ENCODE data around the gene MZB1. TPM values are rescaled to one million over a fixed set of nuclear protein-coding genes. Genes with fewer than 3 reads are reported as not detected.

Gene MZB1
- total RNA-seq, 2 experiments from 2014 or later: 2.0 to 2.8 TPM

- no peaks in the 10 kb centered on the region for H3K27me3 Mint-ChIP-seq (ENCODE audit: low read depth)
- DNase-seq: no peak
- no peak overlapping the region for H3K27ac Mint-ChIP-seq
- no peak overlapping the region for H3K4me3 Mint-ChIP-seq
- peaks cover 24% of the 10 kb centered on the region for H3K4me1 Mint-ChIP-seq (ENCODE audit: low read depth)
- intact Hi-C loops (cut with micrococcal nuclease): no loop called here
- CTCF ChIA-PET: no interaction called here
- H3K36me3 Mint-ChIP-seq (ENCODE audit: low read depth): peaks cover 1% of the 10 kb centered on the region
- H3K9me3 Mint-ChIP-seq: no peaks in the 10 kb centered on the region
Measured at GRCh38 chr5:139397921-139398320, 8.2 kb upstream of the MZB1 start.

GRCh38 chr5:139396691-139397090 is 7.0 kb upstream of the MZB1 start:
- Mint-ChIP-seq H3K27ac (no peak overlapping the region), H3K4me3 (no peak overlapping the region), H3K9me3 (no peaks in the 10 kb centered on the region), H3K36me3 (ENCODE audit: low read depth) (peaks cover 1% of the 10 kb centered on the region), H3K4me1 (ENCODE audit: low read depth) (peaks cover 22% of the 10 kb centered on the region), H3K27me3 (ENCODE audit: low read depth) (no peaks in the 10 kb centered on the region)
- CTCF ChIA-PET: interaction anchor here (0.6 kb wide), 2 partner anchors 48 to 572 kb away, joined by 3 to 5 read pairs; no protein-coding TSS in a partner anchor
- no peak for DNase-seq
- intact Hi-C loops (cut with micrococcal nuclease): no loop called here

GRCh38 chr5:139395844-139396640 is 6.3 kb upstream of the MZB1 start:
- H3K9me3 Mint-ChIP-seq: no peaks in the 10 kb centered on the region
- peaks cover 27% of the 10 kb centered on the region for H3K4me1 Mint-ChIP-seq (ENCODE audit: low read depth)
- no peak overlapping the region for H3K27ac Mint-ChIP-seq
- H3K27me3 Mint-ChIP-seq (ENCODE audit: low read depth): no peaks in the 10 kb centered on the region
- no peak for DNase-seq
- H3K36me3 Mint-ChIP-seq (ENCODE audit: low read depth): peaks cover 1% of the 10 kb centered on the region
- CTCF ChIA-PET: interaction anchor here (0.6 to 1.6 kb wide), 6 partner anchors 8 to 571 kb away, joined by 3 to 5 read pairs (median 4); partner anchors contain the start of gene SPATA24
- H3K4me3 Mint-ChIP-seq: no peak overlapping the region
- intact Hi-C loops (cut with micrococcal nuclease): no loop called here

GRCh38 chr5:139394654-139395566 is 5.2 kb upstream of the MZB1 start, which contains the start of gene PROB1:
TSS of gene PROB1 (minus strand) at chr5:139395104. CDS start at chr5:139395081, 23 bp downstream.
- CTCF ChIA-PET: interaction anchor here (0.7 to 1.6 kb wide), 6 partner anchors 9 to 370 kb away, joined by 3 to 5 read pairs (median 3); partner anchors contain the start of gene SPATA24
- peak within 1 kb of the TSS; percentile 89 for H3K4me3 Mint-ChIP-seq
- H3K4me1 Mint-ChIP-seq (ENCODE audit: low read depth): peaks cover 36% of the 10 kb centered on the region
- H3K27ac Mint-ChIP-seq: no peak within 1 kb of the TSS
- no peak for DNase-seq
- H3K27me3 Mint-ChIP-seq (ENCODE audit: low read depth): no peaks in the 10 kb centered on the region
- intact Hi-C loops (cut with micrococcal nuclease): loop anchor here (1.0 kb wide), 1 partner anchor 24 kb away; no protein-coding TSS in a partner anchor
- H3K36me3 Mint-ChIP-seq (ENCODE audit: low read depth): peaks cover 1% of the 10 kb centered on the region
- H3K9me3 Mint-ChIP-seq: no peaks in the 10 kb centered on the region

GRCh38 chr5:139394123-139394653 is 4.5 kb upstream of the MZB1 start:
- Mint-ChIP-seq H3K27ac (no peak overlapping the region), H3K9me3 (no peaks in the 10 kb centered on the region), H3K27me3 (ENCODE audit: low read depth) (no peaks in the 10 kb centered on the region), H3K36me3 (ENCODE audit: low read depth) (peaks cover 1% of the 10 kb centered on the region), H3K4me3 (peak overlapping the region; percentile 89), H3K4me1 (ENCODE audit: low read depth) (peaks cover 37% of the 10 kb centered on the region)
- peak; percentile 55 for DNase-seq
- intact Hi-C loops (cut with micrococcal nuclease): loop anchor here (1.0 kb wide), 1 partner anchor 25 kb away; no protein-coding TSS in a partner anchor
- CTCF ChIA-PET: interaction anchor here (0.7 to 1.6 kb wide), 3 partner anchors 16 to 371 kb away, joined by 3 to 5 read pairs (median 3); no protein-coding TSS in a partner anchor

- Mint-ChIP-seq H3K4me3 (peak overlapping the region; percentile 89), H3K36me3 (ENCODE audit: low read depth) (peaks cover 1% of the 10 kb centered on the region), H3K27ac (peak overlapping the region; percentile 78), H3K27me3 (ENCODE audit: low read depth) (no peaks in the 10 kb centered on the region), H3K4me1 (ENCODE audit: low read depth) (peaks cover 39% of the 10 kb centered on the region), H3K9me3 (no peaks in the 10 kb centered on the region)
- no peak for DNase-seq
- CTCF ChIA-PET: interaction anchor here (1.0 to 3.0 kb wide), 4 partner anchors 8 to 21 kb away, joined by 3 to 10 read pairs (median 4); partner anchors contain the start of gene SPATA24
- intact Hi-C loops (cut with micrococcal nuclease): loop anchor here (1.0 to 2.0 kb wide), 4 partner anchors 26 to 195 kb away; partner anchors contain the start of genes PAIP2 and SIL1
Measured at GRCh38 chr5:139393497-139394122, 3.9 kb upstream of the MZB1 start.

- H3K36me3 Mint-ChIP-seq (ENCODE audit: low read depth): peaks cover 1% of the 10 kb centered on the region
- H3K4me1 Mint-ChIP-seq (ENCODE audit: low read depth): peaks cover 39% of the 10 kb centered on the region
- no peaks in the 10 kb centered on the region for H3K27me3 Mint-ChIP-seq (ENCODE audit: low read depth)
- intact Hi-C loops (cut with micrococcal nuclease): loop anchor here (1.0 to 2.0 kb wide), 5 partner anchors 11 to 194 kb away; partner anchors contain the start of genes PAIP2, SIL1 and SPATA24
- H3K27ac Mint-ChIP-seq: peak overlapping the region; percentile 78
- DNase-seq: peak; percentile 86
- CTCF ChIA-PET: interaction anchor here (0.7 to 3.0 kb wide), 5 partner anchors 9 to 116 kb away, joined by 3 to 10 read pairs (median 3); partner anchors contain the start of gene SPATA24
- H3K9me3 Mint-ChIP-seq: no peaks in the 10 kb centered on the region
- peak overlapping the region; percentile 89 for H3K4me3 Mint-ChIP-seq
Measured at GRCh38 chr5:139392678-139393496, 3.2 kb upstream of the MZB1 start.

- DNase-seq: no peak
- peaks cover 39% of the 10 kb centered on the region for H3K4me1 Mint-ChIP-seq (ENCODE audit: low read depth)
- H3K36me3 Mint-ChIP-seq (ENCODE audit: low read depth): peaks cover 1% of the 10 kb centered on the region
- CTCF ChIA-PET: interaction anchor here (0.7 to 3.0 kb wide), 4 partner anchors 9 to 116 kb away, joined by 3 to 10 read pairs (median 4); partner anchors contain the start of gene SPATA24
- no peaks in the 10 kb centered on the region for H3K9me3 Mint-ChIP-seq
- H3K27me3 Mint-ChIP-seq (ENCODE audit: low read depth): no peaks in the 10 kb centered on the region
- no peak overlapping the region for H3K27ac Mint-ChIP-seq
- intact Hi-C loops (cut with micrococcal nuclease): loop anchor here (1.0 to 2.0 kb wide), 4 partner anchors 12 to 194 kb away; partner anchors contain the start of genes SIL1 and SPATA24
- peak overlapping the region; percentile 89 for H3K4me3 Mint-ChIP-seq
Measured at GRCh38 chr5:139392324-139392677, 2.6 kb upstream of the MZB1 start.

GRCh38 chr5:139391570-139392323 is 2.0 kb upstream of the MZB1 start:
- H3K36me3 Mint-ChIP-seq (ENCODE audit: low read depth): peaks cover 1% of the 10 kb centered on the region
- intact Hi-C loops (cut with micrococcal nuclease): loop anchor here (1.0 to 2.0 kb wide), 5 partner anchors 13 to 193 kb away; partner anchors contain the start of genes MATR3, SIL1 and SPATA24
- H3K9me3 Mint-ChIP-seq: no peaks in the 10 kb centered on the region

More at GRCh38 chr5:139391570-139392323, 2.0 kb upstream of the MZB1 start:
- H3K4me3 Mint-ChIP-seq: peak overlapping the region; percentile 83
- H3K27ac Mint-ChIP-seq: peak overlapping the region; percentile 82
- DNase-seq: peak; percentile 52
- H3K4me1 Mint-ChIP-seq (ENCODE audit: low read depth): peaks cover 36% of the 10 kb centered on the region
- CTCF ChIA-PET: interaction anchor here (0.7 to 3.0 kb wide), 6 partner anchors 11 to 121 kb away, joined by 3 to 10 read pairs (median 4); partner anchors contain the start of gene SPATA24
- H3K27me3 Mint-ChIP-seq (ENCODE audit: low read depth): no peaks in the 10 kb centered on the region

All from activated naive CD4-positive, alpha-beta T cell treated with anti-CD3 and anti-CD28 coated beads for 36 hours (primary cell).